ENCODE measurements around the gene SCRN1.

SCRN1 gene

DNA sequence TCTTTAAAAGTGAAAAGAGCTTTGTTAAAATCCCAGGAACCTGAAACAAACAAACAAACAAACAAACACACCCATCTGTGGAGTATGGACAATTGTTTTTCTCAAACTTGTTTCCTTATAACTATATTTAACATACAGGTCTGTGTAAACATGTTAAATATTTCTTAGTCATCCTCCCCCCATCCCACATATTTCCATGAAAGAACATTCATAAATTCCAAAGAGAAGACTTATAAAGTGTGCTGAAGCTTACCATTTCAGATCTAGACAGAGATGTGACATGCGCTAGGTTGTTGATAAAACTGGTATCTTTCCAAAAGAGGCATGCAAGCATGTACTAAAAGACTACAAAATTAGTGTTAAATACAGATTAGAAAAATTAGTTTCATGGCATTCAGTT, 30.4 kb upstream of the SCRN1 start:
- TF ChIP-seq SIN3A (IDR thresholded peaks at IDR 0.05; ENCODE audit: borderline replicate concordance, insufficient read depth, low read length) (no peak), TAF1 (IDR thresholded peaks at IDR 0.05; ENCODE audit: borderline replicate concordance, insufficient read depth, low read length) (no peak), FOXP2 (optimal IDR thresholded peaks at IDR 0.05; ENCODE audit: borderline replicate concordance, extremely low read depth, extremely low read length, insufficient read depth) (no peak), POLR2AphosphoS5 (IDR thresholded peaks at IDR 0.05; ENCODE audit: low read depth, low read length) (no peak)
- TF ChIP-seq, protein P1, sequence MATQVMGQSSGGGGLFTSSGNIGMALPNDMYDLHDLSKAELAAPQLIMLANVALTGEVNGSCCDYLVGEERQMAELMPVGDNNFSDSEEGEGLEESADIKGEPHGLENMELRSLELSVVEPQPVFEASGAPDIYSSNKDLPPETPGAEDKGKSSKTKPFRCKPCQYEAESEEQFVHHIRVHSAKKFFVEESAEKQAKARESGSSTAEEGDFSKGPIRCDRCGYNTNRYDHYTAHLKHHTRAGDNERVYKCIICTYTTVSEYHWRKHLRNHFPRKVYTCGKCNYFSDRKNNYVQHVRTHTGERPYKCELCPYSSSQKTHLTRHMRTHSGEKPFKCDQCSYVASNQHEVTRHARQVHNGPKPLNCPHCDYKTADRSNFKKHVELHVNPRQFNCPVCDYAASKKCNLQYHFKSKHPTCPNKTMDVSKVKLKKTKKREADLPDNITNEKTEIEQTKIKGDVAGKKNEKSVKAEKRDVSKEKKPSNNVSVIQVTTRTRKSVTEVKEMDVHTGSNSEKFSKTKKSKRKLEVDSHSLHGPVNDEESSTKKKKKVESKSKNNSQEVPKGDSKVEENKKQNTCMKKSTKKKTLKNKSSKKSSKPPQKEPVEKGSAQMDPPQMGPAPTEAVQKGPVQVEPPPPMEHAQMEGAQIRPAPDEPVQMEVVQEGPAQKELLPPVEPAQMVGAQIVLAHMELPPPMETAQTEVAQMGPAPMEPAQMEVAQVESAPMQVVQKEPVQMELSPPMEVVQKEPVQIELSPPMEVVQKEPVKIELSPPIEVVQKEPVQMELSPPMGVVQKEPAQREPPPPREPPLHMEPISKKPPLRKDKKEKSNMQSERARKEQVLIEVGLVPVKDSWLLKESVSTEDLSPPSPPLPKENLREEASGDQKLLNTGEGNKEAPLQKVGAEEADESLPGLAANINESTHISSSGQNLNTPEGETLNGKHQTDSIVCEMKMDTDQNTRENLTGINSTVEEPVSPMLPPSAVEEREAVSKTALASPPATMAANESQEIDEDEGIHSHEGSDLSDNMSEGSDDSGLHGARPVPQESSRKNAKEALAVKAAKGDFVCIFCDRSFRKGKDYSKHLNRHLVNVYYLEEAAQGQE (IDR thresholded peaks at IDR 0.05; ENCODE audit: insufficient read depth in 1 of 2, low read depth in 2 of 2, low read length in 2 of 2), result no peak

DNA sequence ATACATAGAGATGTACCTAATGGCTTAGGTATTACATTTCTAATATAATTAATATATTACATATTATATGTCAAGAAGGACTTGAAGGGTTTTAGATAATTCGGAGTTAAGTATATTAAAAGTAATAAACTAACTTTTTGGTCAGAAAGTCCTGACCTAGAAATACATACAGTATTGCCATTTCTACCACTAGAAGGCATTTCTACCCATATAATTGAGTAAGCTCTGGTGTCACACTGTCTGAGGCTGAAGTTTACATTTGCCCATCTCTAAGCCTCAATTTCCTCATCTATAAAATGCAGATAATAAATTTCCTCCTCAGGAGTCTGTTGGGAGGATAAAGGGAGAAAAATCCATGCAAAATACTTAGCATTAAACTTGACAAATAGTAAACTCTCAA, 29.8 kb upstream of the SCRN1 start:
- TF ChIP-seq POLR2AphosphoS5 (IDR thresholded peaks at IDR 0.05; ENCODE audit: low read depth, low read length), result no peak
- TF ChIP-seq, protein P1 (IDR thresholded peaks at IDR 0.05; ENCODE audit: insufficient read depth in 1 of 2, low read depth in 2 of 2, low read length in 2 of 2), result no peak
- TF ChIP-seq TAF1 (IDR thresholded peaks at IDR 0.05; ENCODE audit: borderline replicate concordance, insufficient read depth, low read length), result no peak

DNA sequence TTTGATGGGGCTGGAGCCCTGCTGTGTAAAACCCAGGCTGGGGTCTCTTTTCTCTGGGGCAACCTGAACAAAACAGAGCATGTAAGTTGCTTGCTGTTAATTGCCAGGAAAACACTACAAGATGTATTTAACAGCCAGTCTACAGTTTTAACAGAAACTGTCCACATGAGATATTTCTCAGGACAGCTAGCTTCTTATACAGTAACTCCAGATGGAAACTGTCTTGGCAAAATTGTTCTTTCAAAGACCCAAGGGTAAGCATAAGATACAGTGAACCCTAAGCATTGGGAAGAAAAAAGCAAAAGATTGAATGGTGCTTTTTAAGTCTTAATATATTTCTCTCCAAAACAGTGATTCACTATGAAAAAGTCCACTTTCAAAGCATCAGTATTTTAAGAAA, 28.9 kb upstream of the SCRN1 start:
- TF ChIP-seq TAF1 (IDR thresholded peaks at IDR 0.05; ENCODE audit: borderline replicate concordance, insufficient read depth, low read length) (no peak), SIN3A (IDR thresholded peaks at IDR 0.05; ENCODE audit: borderline replicate concordance, insufficient read depth, low read length) (no peak), FOXP2 (optimal IDR thresholded peaks at IDR 0.05; ENCODE audit: borderline replicate concordance, extremely low read depth, extremely low read length, insufficient read depth) (no peak), POLR2AphosphoS5 (IDR thresholded peaks at IDR 0.05; ENCODE audit: low read depth, low read length) (no peak)
- TF ChIP-seq, protein P1 (IDR thresholded peaks at IDR 0.05; ENCODE audit: insufficient read depth in 1 of 2, low read depth in 2 of 2, low read length in 2 of 2), result no peak

DNA sequence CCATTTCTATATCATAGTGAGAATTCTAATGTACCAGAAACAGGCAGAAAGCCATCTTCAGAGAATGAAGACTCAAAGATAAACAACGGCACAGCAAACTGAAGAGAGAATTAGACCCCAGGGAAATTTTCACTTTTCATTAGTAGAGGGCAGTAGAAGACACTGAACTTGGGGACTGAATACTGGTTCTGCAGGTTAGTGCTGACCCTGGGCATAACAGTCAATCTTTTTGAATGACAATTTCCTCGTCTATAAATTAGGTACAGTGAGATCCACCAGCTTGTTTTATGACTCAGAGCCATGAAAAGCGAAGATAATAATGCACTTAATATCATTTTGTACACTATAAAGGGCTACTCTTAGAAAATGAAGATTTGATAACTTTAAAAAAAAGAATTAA, 23.2 kb upstream of the SCRN1 start:
- TF ChIP-seq, protein P1 (IDR thresholded peaks at IDR 0.05; ENCODE audit: insufficient read depth in 1 of 2, low read depth in 2 of 2, low read length in 2 of 2), result no peak

DNA sequence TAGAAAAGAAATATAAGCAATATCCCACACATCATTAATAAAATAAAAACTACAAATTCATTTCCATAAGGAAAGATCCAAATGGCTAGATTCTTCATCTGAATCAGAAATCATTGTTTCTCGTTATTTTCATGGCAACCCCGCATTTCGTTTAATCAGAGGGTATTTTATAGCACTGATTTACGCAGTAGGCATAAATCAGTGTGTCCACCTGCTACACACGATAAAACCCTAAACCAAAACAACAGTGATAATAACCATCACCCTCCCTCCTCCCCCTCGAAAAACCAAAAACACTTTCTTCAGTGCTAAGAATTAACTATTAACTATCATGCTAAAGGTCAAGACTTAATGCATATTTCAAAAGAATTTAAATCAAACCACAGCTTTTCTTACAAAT, 20.4 kb upstream of the SCRN1 start:
- TF ChIP-seq TAF1 (IDR thresholded peaks at IDR 0.05; ENCODE audit: borderline replicate concordance, insufficient read depth, low read length), result no peak
- TF ChIP-seq, protein P1 (IDR thresholded peaks at IDR 0.05; ENCODE audit: insufficient read depth in 1 of 2, low read depth in 2 of 2, low read length in 2 of 2), result no peak
- no peak for TF ChIP-seq SIN3A (IDR thresholded peaks at IDR 0.05; ENCODE audit: borderline replicate concordance, insufficient read depth, low read length)
- TF ChIP-seq FOXP2 (optimal IDR thresholded peaks at IDR 0.05; ENCODE audit: borderline replicate concordance, extremely low read depth, extremely low read length, insufficient read depth), result no peak
- TF ChIP-seq POLR2AphosphoS5 (IDR thresholded peaks at IDR 0.05; ENCODE audit: low read depth, low read length), result no peak
